Activated T-cell treated with anti-CD3 and anti-CD28 coated beads for 24 hours (primary cell): ENCODE measurements around the gene ZNF597.

ENCODE experiments used
- DNase-seq: peaks from one replicate; pipeline ENCODE4 v3.0.0-alpha.2; 2020; ENCODE audit warnings: low read depth

Gene ZNF597

GRCh38 chr16:3454631-3455147, 11.4 kb upstream of the ZNF597 start:
- DNase-seq, result no peak

- DNase-seq, result no peak
Observed at GRCh38 chr16:3454093-3454492, 10.8 kb upstream of the ZNF597 start.

- DNase-seq, result no peak
Observed at GRCh38 chr16:3444032-3444388, 706 bp upstream of the ZNF597 start.

GRCh38 chr16:3439637-3440036, 3.7 kb downstream of the ZNF597 start:
- no peak for DNase-seq

- no peak for DNase-seq
Observed at GRCh38 chr16:3434373-3434772, 8.9 kb downstream of the ZNF597 start.

- DNase-seq, result peak; percentile 65
Observed at GRCh38 chr16:3431779-3432219, 11.5 kb downstream of the ZNF597 start.

GRCh38 chr16:3413730-3414379, 29.4 kb downstream of the ZNF597 start:
- no peak for DNase-seq

GRCh38 chr16:3408561-3409197, 34.6 kb downstream of the ZNF597 start:
- DNase-seq, result no peak

- DNase-seq, result no peak
Observed at GRCh38 chr16:3401719-3402397, 41.4 kb downstream of the ZNF597 start.

GRCh38 chr16:3400779-3401688, 42.3 kb downstream of the ZNF597 start, which contains the start of the genes ZNF174 and ZSCAN32:
ZNF174 (plus strand) TSS chr16:3401215; CDS start chr16:3402005, 790 bp downstream.
ZSCAN32 (minus strand) TSS chr16:3401004; CDS start chr16:3397557, 3,447 bp downstream.
- DNase-seq, result peak; percentile 100

- no peak for DNase-seq
Observed at GRCh38 chr16:3400446-3400778, 42.9 kb downstream of the ZNF597 start.

- no peak for DNase-seq
Observed at GRCh38 chr16:3389663-3390338, 53.5 kb downstream of the ZNF597 start.

GRCh38 chr16:3388325-3388724, 55.0 kb downstream of the ZNF597 start:
- DNase-seq, result no peak

- DNase-seq, result no peak
Observed at GRCh38 chr16:3383045-3383448, 60.3 kb downstream of the ZNF597 start.
